Measurements from ENCODE around the gene SH2D7.

DNA sequence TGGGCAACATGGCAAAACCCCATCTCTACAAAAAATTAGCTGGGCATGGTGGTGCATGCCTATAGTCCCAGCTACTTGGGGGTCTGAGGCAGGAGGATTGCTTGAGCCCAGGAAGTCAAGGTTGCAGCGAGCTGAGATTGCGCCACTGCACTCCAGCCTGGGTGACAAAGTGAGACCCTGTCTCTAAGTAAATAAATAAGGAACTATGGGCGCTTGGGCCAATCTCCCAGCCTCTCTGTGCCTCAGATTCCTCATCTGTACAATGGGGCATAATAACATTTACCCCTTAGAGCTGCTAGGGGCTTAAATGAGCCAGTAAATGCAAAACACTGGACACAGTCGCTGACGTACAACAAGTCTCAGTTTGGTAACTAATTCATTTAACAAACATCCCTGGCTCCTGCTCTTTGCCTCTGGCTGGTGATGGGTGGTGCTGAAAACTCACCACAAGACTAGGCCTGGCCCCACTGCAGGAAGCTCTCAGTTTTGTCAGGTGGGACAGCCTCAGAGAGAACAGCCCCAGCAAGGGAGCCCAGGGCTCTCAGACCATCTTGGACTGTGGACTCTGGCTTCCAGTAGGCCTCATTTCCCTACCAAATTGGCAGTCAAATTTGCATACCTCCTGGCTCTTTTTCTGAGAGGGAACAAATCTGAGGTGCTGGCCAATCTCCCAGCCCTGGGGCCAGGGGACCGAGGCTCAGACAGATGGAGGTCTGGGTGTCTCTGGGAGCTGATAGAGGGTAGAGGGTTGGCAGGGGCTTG lies 8.5 kb upstream of the SH2D7 start:
- TF ChIP-seq CTCF (IDR thresholded peaks at IDR 0.05), result no peak
- TF ChIP-seq EZH2 (IDR thresholded peaks at IDR 0.05; ENCODE audit: borderline replicate concordance, insufficient read depth, low read depth, low read length, poor library complexity, severe bottlenecking), result no peak

All from B cell (primary cell).